Natural killer cell (primary cell): Measurements from ENCODE around the gene USP30. TPM values are rescaled to one million over a fixed set of nuclear protein-coding genes. Genes with fewer than 3 reads are reported as not detected.

ENCODE experiments used
- ATAC-seq, 3 donors: fragments of 150-1000 bp in 2 of 3; fragments of 200-7000 bp in 1 of 3; cut with Tn5 transposase; 1 replicate in 1 of 3; 2 replicates in 2 of 3; pipeline ENCODE4 v1.10.0; 2021; ENCODE audit warnings: mild to moderate bottlenecking in 2 of 3, moderate library complexity in 2 of 3
- DNase-seq, 2 donors: peaks; one replicate each; pipeline versions ENCODE4 v3.0.0 to v3.0.0-alpha.2; 2013 to 2021; ENCODE audit warnings: mixed read lengths in 1 of 2
- H3K27ac ChIP-seq: one replicate; pipeline ENCODE4 v1.5.1; 2013; ENCODE audit warnings: mild to moderate bottlenecking, low read length
- H3K27me3 ChIP-seq: one replicate; pipeline ENCODE4 v1.6.1; 2013; ENCODE audit warnings: low read length; ENCODE audit not compliant: control insufficient read depth, insufficient read depth
- H3K36me3 ChIP-seq: one replicate; pipeline ENCODE4 v1.6.1; 2013; ENCODE audit warnings: low read length; ENCODE audit not compliant: control insufficient read depth, insufficient read depth
- H3K4me1 ChIP-seq: one replicate; pipeline ENCODE4 v1.6.1; 2013; ENCODE audit warnings: low read length; ENCODE audit not compliant: control insufficient read depth, insufficient read depth
- H3K4me3 ChIP-seq: one replicate; pipeline ENCODE4 v1.5.1; 2013; ENCODE audit warnings: low read length
- H3K9me3 ChIP-seq: one replicate; pipeline ENCODE4 v1.6.1; 2013; ENCODE audit warnings: low read length; ENCODE audit not compliant: control insufficient read depth, insufficient read depth
- H3K27ac Mint-ChIP-seq, 2 donors: one replicate each; pipeline ENCODE4 v1.8.0; 2022; ENCODE audit warnings: mild to moderate bottlenecking in 2 of 2, mixed read lengths in 2 of 2, moderate library complexity in 1 of 2
- H3K27me3 Mint-ChIP-seq, 2 donors: one replicate each; pipeline ENCODE4 v1.8.0; 2022; ENCODE audit warnings: low read depth in 2 of 2, mixed read lengths in 2 of 2
- H3K36me3 Mint-ChIP-seq: one replicate; pipeline ENCODE4 v1.8.0; 2022; ENCODE audit warnings: mixed read lengths
- H3K4me1 Mint-ChIP-seq, 2 donors: one replicate each; pipeline ENCODE4 v1.8.0; 2022; ENCODE audit warnings: mixed read lengths in 2 of 2
- H3K4me3 Mint-ChIP-seq: one replicate; pipeline ENCODE4 v1.8.0; 2022; ENCODE audit warnings: mild to moderate bottlenecking, moderate library complexity, mixed read lengths
- H3K9me3 Mint-ChIP-seq, 2 donors: one replicate each; pipeline ENCODE4 v1.8.0; 2022; ENCODE audit warnings: mixed read lengths in 2 of 2
- CTCF ChIP-seq: fragments of 200-600 bp; IDR thresholded peaks from one replicate; pipeline ENCODE4 v1.8.0; 2022; ENCODE audit warnings: antibody characterized with exemption
- WGBS: methylation state at CpG from one replicate; pipeline ENCODE4 v1.1.7; 2013; ENCODE audit warnings: missing lambda C conversion rate; ENCODE audit not compliant: insufficient coverage; 5-methylcytosine and 5-hydroxymethylcytosine counted together
- intact Hi-C: fragments of 100-400 bp; cut with micrococcal nuclease; formaldehyde crosslinking; loops from one replicate; pipeline ENCODE4 v1.14.2; 2022
- total RNA-seq, 4 donors: library from RNA; stranded (reverse); fragments of 120-200 nt in 1 of 4; gene quantifications; one replicate each; pipeline versions ENCODE4 v1.2.3 to v1.2.4, GENCODE V29; 2013 to 2022

The USP30 gene
- total RNA-seq, 3 donors from 2014 or later (not counting 1 experiment from before 2014, with no cell fraction given), result 18.4 to 20.8 (median 20.1) TPM

GRCh38 chr12:109116611-109116949, 64.2 kb downstream of the USP30 start:
- Histone ChIP-seq H3K4me3 (no peak overlapping the region), H3K36me3 (no peaks in the 10 kb centered on the region), H3K27me3 (no peaks in the 10 kb centered on the region), H3K27ac (no peak overlapping the region), H3K9me3 (no peaks in the 10 kb centered on the region), H3K4me1 (no peaks in the 10 kb centered on the region)
- no peak overlapping the region for H3K27ac Mint-ChIP-seq
- no peaks in the 10 kb centered on the region for H3K9me3 Mint-ChIP-seq
- 88% methylated on average over 12 of the region's 12 CpGs for WGBS
- no peak for DNase-seq
- no peak for TF ChIP-seq CTCF
- intact Hi-C loops, result no loop called here
- H3K4me1 Mint-ChIP-seq, result peaks cover 0 to 7% of the 10 kb centered on the region in 2 donors
- H3K36me3 Mint-ChIP-seq, result no peaks in the 10 kb centered on the region
- H3K27me3 Mint-ChIP-seq, result no peaks in the 10 kb centered on the region
- H3K4me3 Mint-ChIP-seq, result no peak overlapping the region
- ATAC-seq, result no peak

GRCh38 chr12:109120095-109120494, 67.7 kb downstream of the USP30 start:
- Mint-ChIP-seq H3K4me1 (peaks cover 0 to 4% of the 10 kb centered on the region in 2 donors), H3K36me3 (no peaks in the 10 kb centered on the region), H3K4me3 (no peak overlapping the region), H3K9me3 (no peaks in the 10 kb centered on the region), H3K27ac (no peak overlapping the region), H3K27me3 (no peaks in the 10 kb centered on the region)
- DNase-seq (no peak), ATAC-seq (no peak)
- WGBS, result 64% methylated on average over 1 of the region's 2 CpGs
- Histone ChIP-seq H3K27me3 (no peaks in the 10 kb centered on the region), H3K9me3 (no peaks in the 10 kb centered on the region), H3K36me3 (no peaks in the 10 kb centered on the region), H3K4me3 (no peak overlapping the region), H3K4me1 (no peaks in the 10 kb centered on the region), H3K27ac (no peak overlapping the region)
- TF ChIP-seq CTCF, result no peak
- intact Hi-C loops, result no loop called here

- Histone ChIP-seq H3K36me3 (no peaks in the 10 kb centered on the region), H3K27ac (no peak overlapping the region), H3K4me3 (no peak overlapping the region), H3K9me3 (no peaks in the 10 kb centered on the region), H3K27me3 (no peaks in the 10 kb centered on the region), H3K4me1 (no peaks in the 10 kb centered on the region)
- no peak for DNase-seq
- WGBS, result 89% methylated on average over 4 of the region's 4 CpGs
- intact Hi-C loops, result no loop called here
- TF ChIP-seq CTCF, result no peak
- H3K4me1 Mint-ChIP-seq, result peaks cover under 1 to 9% of the 10 kb centered on the region in 2 donors
- no peaks in the 10 kb centered on the region for H3K9me3 Mint-ChIP-seq
- no peak overlapping the region for H3K27ac Mint-ChIP-seq
- H3K4me3 Mint-ChIP-seq, result no peak overlapping the region
- H3K27me3 Mint-ChIP-seq, result no peaks in the 10 kb centered on the region
- no peak for ATAC-seq
- H3K36me3 Mint-ChIP-seq, result no peaks in the 10 kb centered on the region
Observed at GRCh38 chr12:109120557-109120956, 68.2 kb downstream of the USP30 start.

GRCh38 chr12:109121346-109121880, 69.0 kb downstream of the USP30 start:
- Histone ChIP-seq H3K27ac (no peak overlapping the region), H3K4me3 (no peak overlapping the region), H3K4me1 (no peaks in the 10 kb centered on the region), H3K9me3 (no peaks in the 10 kb centered on the region), H3K36me3 (no peaks in the 10 kb centered on the region), H3K27me3 (no peaks in the 10 kb centered on the region)
- ATAC-seq (no peak), DNase-seq (no peak)
- Mint-ChIP-seq H3K9me3 (no peaks in the 10 kb centered on the region), H3K4me3 (no peak overlapping the region), H3K27ac (no peak overlapping the region), H3K27me3 (no peaks in the 10 kb centered on the region), H3K4me1 (peaks cover 6 to 10% of the 10 kb centered on the region in 2 donors), H3K36me3 (no peaks in the 10 kb centered on the region)
- intact Hi-C loops, result no loop called here
- no peak for TF ChIP-seq CTCF
- 96% methylated on average over 2 of the region's 3 CpGs for WGBS
